ENCODE data around the gene AK6. TPM values are rescaled to one million over a fixed set of nuclear protein-coding genes. Genes with fewer than 3 reads are reported as not detected.

The AK6 gene
- total RNA-seq, 1 experiment from 2014 or later: 40.8 TPM

DNA sequence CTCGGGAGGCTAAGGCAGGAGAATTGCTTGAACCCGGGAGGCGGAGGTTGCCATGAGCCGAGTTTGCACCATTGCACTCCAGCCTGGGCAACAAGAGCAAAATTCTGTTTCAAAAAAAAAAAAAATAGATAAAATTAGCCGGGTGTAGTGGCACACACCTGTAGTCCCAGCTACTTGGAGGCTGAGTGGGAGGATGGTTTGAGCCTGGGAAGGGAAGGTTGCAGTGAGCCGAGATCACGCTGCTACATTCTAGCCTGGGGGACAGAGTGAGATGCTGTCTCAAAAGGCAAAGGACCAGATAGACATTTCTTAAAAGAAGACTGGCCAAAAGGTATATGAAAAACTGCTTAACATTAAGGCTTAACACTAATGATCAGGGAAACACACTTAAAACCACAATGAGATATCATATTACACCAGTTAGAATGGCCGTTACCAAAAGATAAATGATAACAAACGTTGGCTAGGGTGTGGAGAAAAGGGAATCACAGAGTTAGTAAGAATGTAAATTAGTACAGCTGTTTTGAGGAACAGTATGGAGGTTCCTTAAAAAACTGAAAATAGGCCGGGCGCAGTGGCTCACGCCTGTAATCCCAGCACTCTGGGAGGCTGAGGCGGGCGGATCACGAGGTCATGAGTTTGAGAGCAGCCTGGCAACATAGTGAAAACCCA lies 35.5 kb upstream of the AK6 start:
- WGBS (ENCODE audit: extremely low coverage, insufficient read length, low lambda C conversion rate): no CpG with 5 or more reads among the region's 15 CpGs
- H3K18ac ChIP-seq (ENCODE audit: insufficient read length, low read depth, low read length): no peak overlapping the region
- H3K9ac ChIP-seq (ENCODE audit: extremely low read depth, insufficient read length, low read length): no peak overlapping the region
- Mint-ChIP-seq H3K27ac (no peak overlapping the region), H3K4me1 (no peaks in the 10 kb centered on the region), H3K9me3 (no peaks in the 10 kb centered on the region), H3K4me3 (no peak overlapping the region), H3K36me3 (ENCODE audit: insufficient read depth in 1 of 3, low read depth in 3 of 3) (peaks cover 12 to 45% (median 38%) of the 10 kb centered on the region in 3 experiments; a peak in 6 of 7 replicates), H3K27me3 (ENCODE audit: low read depth) (no peaks in the 10 kb centered on the region)
- H3K4me2 ChIP-seq (ENCODE audit: insufficient read depth, insufficient read length, low read length): no peak overlapping the region
- no peak overlapping the region for H2BK15ac ChIP-seq (ENCODE audit: low read depth, low read length)
- H2AFZ ChIP-seq (ENCODE audit: low read length): no peak overlapping the region
- no peaks in the 10 kb centered on the region for H3K79me1 ChIP-seq (ENCODE audit: insufficient read depth, low read depth, low read length, poor library complexity, severe bottlenecking)
- H2BK12ac ChIP-seq (ENCODE audit: insufficient read length, low read depth, low read length): no peak overlapping the region
- no peaks in the 10 kb centered on the region for H3K79me2 ChIP-seq (ENCODE audit: insufficient read depth, low read length)
- no peak overlapping the region for H2AK5ac ChIP-seq (ENCODE audit: insufficient read length, low read length)
- H3K9me3 ChIP-seq (ENCODE audit: control insufficient read depth, low read depth, low read length): no peaks in the 10 kb centered on the region
- DNase-seq: no peak
- H4K5ac ChIP-seq (ENCODE audit: insufficient read length, low read depth, low read length): no peak overlapping the region
- H2BK5ac ChIP-seq (ENCODE audit: insufficient read length, low read length): no peak overlapping the region
- no peak overlapping the region for H3K56ac ChIP-seq (ENCODE audit: insufficient read length, low read depth, low read length)
- no peak overlapping the region for H2BK20ac ChIP-seq (ENCODE audit: low read depth, low read length, poor library complexity, severe bottlenecking)
- no peaks in the 10 kb centered on the region for H3K23me2 ChIP-seq (ENCODE audit: insufficient read length, low read depth, low read length, poor library complexity, severe bottlenecking)
- no peaks in the 10 kb centered on the region for H4K20me1 ChIP-seq (ENCODE audit: control insufficient read depth, insufficient read depth, insufficient read length)
- no peak overlapping the region for H3T11ph ChIP-seq (ENCODE audit: low read length)
- H3K4ac ChIP-seq (ENCODE audit: low read depth, low read length): no peak overlapping the region
- no peak overlapping the region for H3K27ac ChIP-seq (ENCODE audit: insufficient read length, low read depth, low read length)
- H3K27me3 ChIP-seq (ENCODE audit: insufficient read depth, low read length): no peaks in the 10 kb centered on the region
- H4K91ac ChIP-seq (ENCODE audit: insufficient read length, low read depth, low read length): no peak overlapping the region
- no peak overlapping the region for H3K23ac ChIP-seq (ENCODE audit: insufficient read length, low read depth, low read length)
- no peak overlapping the region for H3K14ac ChIP-seq (ENCODE audit: insufficient read depth, low read length)
- no peak overlapping the region for H2BK120ac ChIP-seq (ENCODE audit: low read depth, low read length, poor library complexity, severe bottlenecking)
- TF ChIP-seq, protein P1, sequence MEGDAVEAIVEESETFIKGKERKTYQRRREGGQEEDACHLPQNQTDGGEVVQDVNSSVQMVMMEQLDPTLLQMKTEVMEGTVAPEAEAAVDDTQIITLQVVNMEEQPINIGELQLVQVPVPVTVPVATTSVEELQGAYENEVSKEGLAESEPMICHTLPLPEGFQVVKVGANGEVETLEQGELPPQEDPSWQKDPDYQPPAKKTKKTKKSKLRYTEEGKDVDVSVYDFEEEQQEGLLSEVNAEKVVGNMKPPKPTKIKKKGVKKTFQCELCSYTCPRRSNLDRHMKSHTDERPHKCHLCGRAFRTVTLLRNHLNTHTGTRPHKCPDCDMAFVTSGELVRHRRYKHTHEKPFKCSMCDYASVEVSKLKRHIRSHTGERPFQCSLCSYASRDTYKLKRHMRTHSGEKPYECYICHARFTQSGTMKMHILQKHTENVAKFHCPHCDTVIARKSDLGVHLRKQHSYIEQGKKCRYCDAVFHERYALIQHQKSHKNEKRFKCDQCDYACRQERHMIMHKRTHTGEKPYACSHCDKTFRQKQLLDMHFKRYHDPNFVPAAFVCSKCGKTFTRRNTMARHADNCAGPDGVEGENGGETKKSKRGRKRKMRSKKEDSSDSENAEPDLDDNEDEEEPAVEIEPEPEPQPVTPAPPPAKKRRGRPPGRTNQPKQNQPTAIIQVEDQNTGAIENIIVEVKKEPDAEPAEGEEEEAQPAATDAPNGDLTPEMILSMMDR (conservative IDR thresholded peaks at IDR 0.05): no peak
- H3K4me1 ChIP-seq (ENCODE audit: insufficient read depth, low read length): no peaks in the 10 kb centered on the region
- H4K8ac ChIP-seq (replicated peaks; ENCODE audit: insufficient read length, low read depth, low read length): no peak overlapping the region
